Measurements from ENCODE around the gene KRTAP5-2. TPM values are rescaled to one million over a fixed set of nuclear protein-coding genes. Genes with fewer than 3 reads are reported as not detected.
A peak's percentile ranks its signal among the peaks of the same experiment; 100 is the strongest.
"Not testable (repeated sequence)": the region's sequence is repeated elsewhere in the genome, so short reads cannot be mapped to it uniquely, and the experiment has no call there.

The KRTAP5-2 gene
- total RNA-seq, 1 donor from 2014 or later = not detected

DNA sequence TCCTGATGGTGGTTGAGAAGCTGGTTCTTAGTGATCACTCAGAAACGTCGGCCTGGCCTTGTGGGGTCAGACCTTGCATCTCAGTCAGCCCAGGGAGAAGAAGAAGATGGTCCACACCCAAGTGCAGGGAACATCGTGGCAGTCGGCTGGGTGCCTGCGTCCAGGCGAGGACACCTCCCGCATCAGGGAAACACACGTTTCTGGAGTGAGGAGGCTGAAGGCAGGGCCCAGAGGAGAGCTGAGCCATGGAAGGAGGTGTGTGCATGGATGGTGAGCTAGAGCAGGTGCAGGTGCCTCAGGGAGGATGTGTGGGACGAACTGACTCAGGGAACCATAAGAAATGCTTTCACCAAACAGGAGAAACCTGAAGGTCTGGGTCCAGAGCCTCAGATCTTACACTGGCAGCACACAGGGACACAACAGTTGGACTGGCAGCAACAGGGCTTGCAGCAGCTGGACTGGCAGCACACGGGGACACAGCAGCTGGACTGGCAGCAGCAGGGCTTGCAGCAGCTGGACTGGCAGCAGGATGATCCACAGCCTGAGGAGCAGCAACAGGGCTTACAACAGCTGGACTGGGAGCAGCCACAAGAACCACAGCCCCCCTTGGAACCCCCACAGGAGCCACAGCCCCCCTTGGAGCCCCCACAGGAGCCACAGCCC lies 632 bp downstream of the KRTAP5-2 start:
- Mint-ChIP-seq H3K36me3 (ENCODE audit: low read depth, unreplicated experiment) (no peaks in the 10 kb centered on the region), H3K27me3 (ENCODE audit: unreplicated experiment) (no peaks in the 10 kb centered on the region), H3K4me1 (ENCODE audit: unreplicated experiment) (peaks cover 25% of the 10 kb centered on the region), H3K4me3 (ENCODE audit: unreplicated experiment) (peak overlapping the region; percentile 15), H3K9me3 (ENCODE audit: unreplicated experiment) (peaks cover 5% of the 10 kb centered on the region), H3K27ac (ENCODE audit: unreplicated experiment) (no peak overlapping the region)
- TF ChIP-seq CTCF (IDR thresholded peaks at IDR 0.05; ENCODE audit: unreplicated experiment) = no peak
- no peak for DNase-seq (ENCODE audit: low spot score)

GRCh38 chr11:1596576-1597121 lies 1.4 kb downstream of the KRTAP5-2 start:
- H3K4me3 Mint-ChIP-seq (ENCODE audit: unreplicated experiment); H3K27ac Mint-ChIP-seq (ENCODE audit: unreplicated experiment); DNase-seq (ENCODE audit: low spot score); H3K9me3 Mint-ChIP-seq (ENCODE audit: unreplicated experiment); H3K36me3 Mint-ChIP-seq (ENCODE audit: low read depth, unreplicated experiment); H3K27me3 Mint-ChIP-seq (ENCODE audit: unreplicated experiment): not testable (repeated sequence)
- peaks cover 25% of the 10 kb centered on the region for H3K4me1 Mint-ChIP-seq (ENCODE audit: unreplicated experiment)

DNA sequence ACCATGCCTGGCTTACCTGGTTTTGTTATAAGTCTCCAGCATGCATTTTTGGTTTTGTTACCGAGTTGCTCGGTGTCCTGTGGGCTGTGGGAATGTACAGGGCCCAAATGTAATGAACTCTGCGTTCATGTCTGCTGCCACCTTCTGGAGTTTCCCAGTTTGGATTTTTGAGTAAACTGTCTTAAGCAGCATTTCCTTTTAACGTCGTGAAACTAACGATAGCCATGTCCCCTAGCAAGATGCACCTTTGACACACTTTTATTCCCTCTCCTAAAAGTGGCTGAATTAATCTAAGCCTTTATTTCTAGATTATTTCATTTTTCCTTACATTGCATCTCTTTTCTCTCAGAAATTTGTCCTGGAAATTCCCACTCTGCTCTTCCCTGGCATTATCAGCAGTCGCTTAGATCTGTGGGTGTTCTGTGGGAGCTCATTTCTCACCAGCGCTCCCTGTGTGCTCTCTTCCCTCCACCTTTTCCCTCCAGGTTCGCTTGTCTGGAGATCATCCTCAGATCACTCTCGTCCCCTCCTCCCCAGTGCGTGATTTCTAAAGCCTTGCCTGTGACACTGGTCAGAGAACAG lies 2.0 kb downstream of the KRTAP5-2 start:
- H3K36me3 Mint-ChIP-seq (ENCODE audit: low read depth, unreplicated experiment); H3K27me3 Mint-ChIP-seq (ENCODE audit: unreplicated experiment); H3K9me3 Mint-ChIP-seq (ENCODE audit: unreplicated experiment); H3K4me3 Mint-ChIP-seq (ENCODE audit: unreplicated experiment); H3K27ac Mint-ChIP-seq (ENCODE audit: unreplicated experiment); DNase-seq (ENCODE audit: low spot score): not testable (repeated sequence)
- H3K4me1 Mint-ChIP-seq (ENCODE audit: unreplicated experiment) = peaks cover 25% of the 10 kb centered on the region

DNA sequence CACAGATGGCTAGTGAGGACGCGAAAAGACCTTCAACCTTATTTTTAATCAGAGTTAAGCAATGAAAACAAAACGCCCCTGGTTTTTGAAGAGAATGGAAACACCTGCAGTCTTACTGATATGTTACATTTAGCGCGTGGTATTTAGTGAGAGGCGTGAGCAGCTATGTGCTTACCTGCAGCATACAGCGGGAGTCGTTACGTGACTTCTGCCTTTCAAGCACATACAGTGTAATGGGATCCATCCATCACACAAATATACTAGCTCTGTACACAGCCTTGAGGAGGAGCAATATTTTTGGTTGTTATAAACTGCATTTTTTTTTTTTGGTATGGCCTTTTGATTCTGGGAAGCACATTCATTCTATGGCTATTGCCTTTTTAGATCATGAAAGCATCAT lies 5.5 kb downstream of the KRTAP5-2 start:
- Mint-ChIP-seq H3K36me3 (ENCODE audit: low read depth, unreplicated experiment) (no peaks in the 10 kb centered on the region), H3K4me1 (ENCODE audit: unreplicated experiment) (peaks cover 33% of the 10 kb centered on the region), H3K9me3 (ENCODE audit: unreplicated experiment) (no peaks in the 10 kb centered on the region), H3K27ac (ENCODE audit: unreplicated experiment) (no peak overlapping the region), H3K27me3 (ENCODE audit: unreplicated experiment) (peaks cover 3% of the 10 kb centered on the region), H3K4me3 (ENCODE audit: unreplicated experiment) (no peak overlapping the region)
- TF ChIP-seq CTCF (IDR thresholded peaks at IDR 0.05; ENCODE audit: unreplicated experiment) = no peak
- DNase-seq (ENCODE audit: low spot score) = no peak

DNA sequence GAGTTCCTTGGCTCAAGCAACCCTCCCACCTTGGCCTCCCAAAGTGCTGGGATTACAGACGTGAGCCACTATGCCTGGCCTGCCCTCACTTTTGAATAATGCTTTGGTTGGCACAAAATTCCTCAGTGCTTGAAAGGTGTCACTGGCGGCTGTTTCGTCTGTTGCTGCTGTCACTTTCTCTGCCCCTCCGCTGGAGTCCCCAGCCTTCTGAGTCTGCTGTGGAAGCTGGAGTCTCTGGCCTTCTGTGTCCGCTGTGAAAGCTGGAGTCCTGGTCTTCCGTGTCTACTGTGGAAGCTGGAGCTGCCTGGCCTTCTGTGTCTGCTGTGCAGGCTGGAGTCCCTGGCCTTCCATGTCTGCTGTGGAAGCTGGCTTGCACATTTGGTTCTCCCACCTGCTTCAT lies 8.1 kb downstream of the KRTAP5-2 start:
- no peak for DNase-seq (ENCODE audit: low spot score)
- Mint-ChIP-seq H3K27me3 (ENCODE audit: unreplicated experiment) (peaks cover 3% of the 10 kb centered on the region), H3K36me3 (ENCODE audit: low read depth, unreplicated experiment) (no peaks in the 10 kb centered on the region), H3K4me3 (ENCODE audit: unreplicated experiment) (peak overlapping the region; percentile 21), H3K27ac (ENCODE audit: unreplicated experiment) (peak overlapping the region; percentile 83), H3K4me1 (ENCODE audit: unreplicated experiment) (peaks cover 11% of the 10 kb centered on the region), H3K9me3 (ENCODE audit: unreplicated experiment) (no peaks in the 10 kb centered on the region)
- no peak for TF ChIP-seq CTCF (IDR thresholded peaks at IDR 0.05; ENCODE audit: unreplicated experiment)

DNA sequence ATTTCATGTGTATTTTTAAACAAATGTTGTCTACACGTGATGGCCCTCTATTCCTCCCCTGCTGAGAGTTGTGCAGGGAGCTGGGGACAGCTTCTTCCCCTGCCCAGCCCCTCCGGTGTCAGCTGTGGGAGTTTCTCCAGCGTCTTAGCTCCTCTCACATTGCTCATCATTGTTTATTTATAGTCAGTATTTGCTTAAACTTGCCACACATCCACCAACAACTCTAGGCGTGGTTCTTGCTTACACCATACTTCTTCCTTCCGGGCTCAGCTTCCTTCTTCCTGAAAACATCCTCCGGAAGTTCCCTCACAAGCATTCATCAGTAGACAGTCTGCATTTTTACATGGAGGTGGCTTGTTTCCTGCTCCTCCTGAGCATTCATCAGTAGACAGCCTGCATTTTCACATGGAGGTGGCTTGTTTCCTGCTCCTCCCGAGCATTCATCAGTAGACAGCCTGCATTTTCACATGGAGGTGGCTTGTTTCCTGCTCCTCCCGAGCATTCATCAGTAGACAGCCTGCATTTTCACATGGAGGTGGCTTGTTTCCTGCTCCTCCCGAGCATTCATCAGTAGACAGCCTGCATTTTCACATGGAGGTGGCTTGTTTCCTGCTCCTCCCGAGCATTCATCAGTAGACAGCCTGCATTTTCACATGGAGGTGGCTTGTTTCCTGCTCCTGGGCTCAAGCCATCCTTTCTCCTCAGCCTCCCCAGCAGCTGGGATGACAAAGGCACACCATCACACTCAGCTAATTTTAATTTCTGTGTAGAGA lies 8.7 kb downstream of the KRTAP5-2 start:
- not testable (repeated sequence) for H3K9me3 Mint-ChIP-seq (ENCODE audit: unreplicated experiment); DNase-seq (ENCODE audit: low spot score); H3K36me3 Mint-ChIP-seq (ENCODE audit: low read depth, unreplicated experiment); H3K4me3 Mint-ChIP-seq (ENCODE audit: unreplicated experiment); H3K27me3 Mint-ChIP-seq (ENCODE audit: unreplicated experiment)
- Mint-ChIP-seq H3K4me1 (ENCODE audit: unreplicated experiment) (peaks cover 11% of the 10 kb centered on the region), H3K27ac (ENCODE audit: unreplicated experiment) (peak overlapping the region; percentile 83)
